IMR-90 (cell line): ENCODE measurements around the gene WDR27. TPM values are rescaled to one million over a fixed set of nuclear protein-coding genes. Genes with fewer than 3 reads are reported as not detected.

Experiments
- ATAC-seq: fragments of 200-7000 bp; cut with Tn5 transposase; 2 replicates; pipeline ENCODE4 v1.9.1; 2020; ENCODE audit warnings: low read depth, mild to moderate bottlenecking, moderate library complexity
- BruUV-seq: library from RNA; stranded (reverse); fragments of 400-500 nt; replicated peaks from 2 replicates; lab custom pipeline; 2021; lab: Mats Ljungman, UMichigan
- CTCF ChIA-PET: fragments of 300-600 bp; formaldehyde crosslinking; extraction: SDS; loops from one replicate; lab custom pipeline; 2021; ENCODE audit warnings: antibody characterized with exemption; lab: Yijun Ruan, JAX
- POLR2A ChIA-PET: fragments of 300-600 bp; sonication (Branson Sonifier 250); formaldehyde crosslinking; loops from one replicate; lab custom pipeline; 2022; ENCODE audit warnings: antibody characterized with exemption; ENCODE audit not compliant: unreplicated experiment; lab: Charles Lee
- DNase-seq: peaks from one replicate; pipeline ENCODE4 v3.0.0; 2013
- H2AFZ ChIP-seq: replicated peaks from 2 replicates; pipeline ENCODE3; 2013; ENCODE audit warnings: low read length, mild to moderate bottlenecking; ENCODE audit not compliant: poor library complexity
- H2AK5ac ChIP-seq: 2 replicates; pipeline ENCODE4 v1.6.1; 2013; ENCODE audit warnings: low read depth, low read length, inconsistent platforms
- H2AK9ac ChIP-seq: replicated peaks from 2 replicates; pipeline ENCODE3; 2013; ENCODE audit warnings: mild to moderate bottlenecking, low read depth, low read length, moderate library complexity; ENCODE audit not compliant: poor library complexity
- H2BK120ac ChIP-seq: 2 replicates; pipeline ENCODE4 v1.6.1; 2013; ENCODE audit warnings: low read depth, low read length, inconsistent platforms
- H2BK15ac ChIP-seq: 3 replicates; pipeline ENCODE4 v1.6.1; 2013; ENCODE audit warnings: low read depth, low read length, inconsistent platforms
- H2BK20ac ChIP-seq: 2 replicates; pipeline ENCODE4 v1.6.1; 2013; ENCODE audit warnings: low read depth, mild to moderate bottlenecking, inconsistent platforms, low read length, moderate library complexity
- H2BK5ac ChIP-seq: 2 replicates; pipeline ENCODE4 v1.6.1; 2013; ENCODE audit warnings: mild to moderate bottlenecking, low read depth, low read length, inconsistent platforms; ENCODE audit not compliant: poor library complexity, severe bottlenecking
- H3K14ac ChIP-seq: replicated peaks from 2 replicates; pipeline ENCODE4 v1.6.1; 2013; ENCODE audit warnings: low read depth, low read length, inconsistent platforms
- H3K18ac ChIP-seq: 2 replicates; pipeline ENCODE4 v1.6.1; 2013; ENCODE audit warnings: low read depth, low read length, control low read depth
- H3K23ac ChIP-seq: 2 replicates; pipeline ENCODE4 v1.6.1; 2013; ENCODE audit warnings: low read depth, low read length, inconsistent platforms
- H3K27ac ChIP-seq: 2 replicates; pipeline ENCODE4 v1.5.1; 2013; ENCODE audit warnings: mild to moderate bottlenecking, control low read depth, low read length; ENCODE audit not compliant: insufficient read depth
- H3K27me3 ChIP-seq: 2 replicates; pipeline ENCODE4 v1.6.1; 2013; ENCODE audit warnings: low read length; ENCODE audit not compliant: control insufficient read depth, insufficient read depth
- H3K36me3 ChIP-seq: 2 replicates; pipeline ENCODE4 v1.6.1; 2013; ENCODE audit warnings: low read length, mixed read lengths; ENCODE audit not compliant: control insufficient read depth, insufficient read depth
- H3K4ac ChIP-seq: 2 replicates; pipeline ENCODE4 v1.6.1; 2013; ENCODE audit warnings: low read depth, low read length, inconsistent platforms
- H3K4me1 ChIP-seq: 2 replicates; pipeline ENCODE4 v1.6.1; 2013; ENCODE audit warnings: low read length, mixed read lengths; ENCODE audit not compliant: control insufficient read depth, insufficient read depth
- H3K4me2 ChIP-seq: 2 replicates; pipeline ENCODE4 v1.6.1; 2013; ENCODE audit warnings: low read depth, mild to moderate bottlenecking, control low read depth, low read length, moderate library complexity
- H3K4me3 ChIP-seq: 2 replicates; pipeline ENCODE4 v1.5.1; 2013; ENCODE audit warnings: low read depth, mild to moderate bottlenecking, control low read depth, low read length, moderate library complexity; ENCODE audit not compliant: insufficient read depth
- H3K56ac ChIP-seq: 2 replicates; pipeline ENCODE4 v1.6.1; 2013; ENCODE audit warnings: low read length, inconsistent platforms; ENCODE audit not compliant: insufficient read depth; ENCODE audit errors: extremely low read depth
- H3K79me1 ChIP-seq, 2 experiments: 2 replicates each; pipeline ENCODE4 v1.6.1; 2013; ENCODE audit warnings: low read length in 2 of 2, inconsistent platforms in 1 of 2, low read depth in 1 of 2
- H3K9ac ChIP-seq: 2 replicates; pipeline ENCODE4 v1.6.1; 2013; ENCODE audit warnings: low read depth, low read length, control low read depth
- H3K9me1 ChIP-seq: 2 replicates; pipeline ENCODE4 v1.6.1; 2013; ENCODE audit warnings: low read length, inconsistent platforms; ENCODE audit not compliant: insufficient read depth
- H3K9me3 ChIP-seq: 2 replicates; pipeline ENCODE4 v1.6.1; 2013; ENCODE audit warnings: low read length; ENCODE audit not compliant: control insufficient read depth, insufficient read depth
- H4K20me1 ChIP-seq: 2 replicates; pipeline ENCODE4 v1.6.1; 2013; ENCODE audit warnings: low read length, inconsistent platforms; ENCODE audit not compliant: insufficient read depth
- H4K5ac ChIP-seq: 2 replicates; pipeline ENCODE4 v1.6.1; 2013; ENCODE audit warnings: mild to moderate bottlenecking, low read depth, low read length, control low read depth
- H4K8ac ChIP-seq, 2 experiments: 2 replicates each; pipeline ENCODE4 v1.6.1; 2013; ENCODE audit warnings: low read depth in 2 of 2, low read length in 2 of 2, control low read depth in 1 of 2, inconsistent platforms in 1 of 2
- H4K91ac ChIP-seq: 2 replicates; pipeline ENCODE4 v1.6.1; 2013; ENCODE audit warnings: low read depth, low read length, inconsistent platforms; ENCODE audit not compliant: insufficient read depth
- BHLHE40 ChIP-seq: fragments of 150-350 bp; IDR thresholded peaks from 2 replicates; pipeline ENCODE4 v1.6.1; 2016; ENCODE audit warnings: mild to moderate bottlenecking, low read depth, low read length
- CEBPB ChIP-seq: IDR thresholded peaks from 2 replicates; pipeline ENCODE4 v1.6.1; 2012; ENCODE audit warnings: low read depth, low read length, improper control_type of control experiment
- CHD1 ChIP-seq: IDR thresholded peaks from 2 replicates; pipeline ENCODE4 v1.6.1; 2012; ENCODE audit warnings: low read depth, low read length, improper control_type of control experiment
- CTCF ChIP-seq: conservative IDR thresholded peaks from 2 replicates; pipeline ENCODE4 v1.5.1; 2012; ENCODE audit warnings: mild to moderate bottlenecking, low read depth, low read length, improper control_type of control experiment
- ELK1 ChIP-seq: fragments of 150-350 bp; IDR thresholded peaks from 2 replicates; pipeline ENCODE4 v1.6.1; 2016; ENCODE audit warnings: low read depth, mild to moderate bottlenecking, low read length, moderate library complexity, borderline replicate concordance
- FOS ChIP-seq: fragments of 150-350 bp; IDR thresholded peaks from 2 replicates; pipeline ENCODE4 v1.6.1; 2016; ENCODE audit warnings: low read depth, low read length
- MAFK ChIP-seq: IDR thresholded peaks from 2 replicates; pipeline ENCODE4 v1.6.1; 2012; ENCODE audit warnings: low read depth, low read length, improper control_type of control experiment
- MAZ ChIP-seq: IDR thresholded peaks from 2 replicates; pipeline ENCODE4 v1.6.1; 2012; ENCODE audit warnings: low read depth, mild to moderate bottlenecking, low read length, improper control_type of control experiment, moderate library complexity, borderline replicate concordance
- MXI1 ChIP-seq: IDR thresholded peaks from 2 replicates; pipeline ENCODE4 v1.6.1; 2012; ENCODE audit warnings: low read depth, mild to moderate bottlenecking, low read length, moderate library complexity, borderline replicate concordance
- POLR2A ChIP-seq: IDR thresholded peaks from 2 replicates; pipeline ENCODE4 v1.6.1; 2012; ENCODE audit warnings: mild to moderate bottlenecking, low read depth, low read length
- RCOR1 ChIP-seq: IDR thresholded peaks from 2 replicates; pipeline ENCODE4 v1.6.1; 2012; ENCODE audit warnings: mild to moderate bottlenecking, low read length, improper control_type of control experiment; ENCODE audit not compliant: insufficient replicate concordance
- RFX5 ChIP-seq: IDR thresholded peaks from 2 replicates; pipeline ENCODE4 v1.8.0; 2012; ENCODE audit warnings: low read depth, mild to moderate bottlenecking, low read length, moderate library complexity
- SMC3 ChIP-seq: fragments of 150-350 bp; IDR thresholded peaks from 2 replicates; pipeline ENCODE4 v1.6.1; 2016; ENCODE audit warnings: low read depth, mild to moderate bottlenecking, antibody characterized with exemption, low read length, moderate library complexity
- USF2 ChIP-seq: fragments of 150-350 bp; IDR thresholded peaks from 2 replicates; pipeline ENCODE4 v1.6.1; 2017; ENCODE audit warnings: mild to moderate bottlenecking, antibody characterized with exemption, low read length, low read depth
- dilution Hi-C: fragments of 300-500 bp; cut with HindIII; formaldehyde crosslinking; loops from one replicate; pipeline ENCODE4 v1.14.3; 2018; ENCODE audit warnings: low sequenced_read_pairs; ENCODE audit not compliant: unreplicated experiment
- in situ Hi-C: fragments of 300-500 bp; cut with MboI; formaldehyde crosslinking; loops from 3 replicates; pipeline ENCODE4 v1.14.3; 2019; ENCODE audit warnings: low sequenced_read_pairs, inconsistent platforms, mixed read lengths
- intact Hi-C: fragments of 100-400 bp; cut with micrococcal nuclease; formaldehyde crosslinking; loops from 2 replicates; pipeline ENCODE4 v1.10.0; 2022
- polyA plus RNA-seq, 3 experiments: library from polyadenylated mRNA; depleted of rRNA; stranded (reverse); fragments of >200 nt; gene quantifications; 2 replicates each; pipeline ENCODE4 v1.2.3, GENCODE V29; 2012; ENCODE audit warnings: low replicate concordance in 1 of 3
- total RNA-seq: library from RNA; depleted of rRNA; stranded (reverse); fragments of >200 nt; gene quantifications from 2 replicates; pipeline ENCODE4 v1.2.3, GENCODE V29; 2012

Gene WDR27
- total and polyA plus RNA-seq, 2 of the 4 experiments (the other 2 are of a cell fraction) = 7.0 to 18.5 TPM

- H4K8ac ChIP-seq = no peak overlapping the region
- no peaks in the 10 kb centered on the region for H3K27me3 ChIP-seq
- dilution Hi-C loops (no loop called here), in situ Hi-C loops (no loop called here), intact Hi-C loops (loop anchor here (2.0 to 10.0 kb wide), 5 partner anchors 133 to 1367 kb away; partner anchors contain the start of genes C6orf120 and WDR27)
- POLR2A ChIA-PET = no interaction called here
- H2BK5ac ChIP-seq = no peak overlapping the region
- H4K91ac ChIP-seq = no peak overlapping the region
- no peak overlapping the region for H3K23ac ChIP-seq
- H3K4me2 ChIP-seq = no peak overlapping the region
- no peaks in the 10 kb centered on the region for H3K79me1 ChIP-seq
- no peak overlapping the region for H3K14ac ChIP-seq
- no peak overlapping the region for H3K27ac ChIP-seq
- no peak for DNase-seq
- no peak overlapping the region for H3K4me3 ChIP-seq
- no peak overlapping the region for H2BK120ac ChIP-seq
- no peaks in the 10 kb centered on the region for H3K9me1 ChIP-seq
- H4K5ac ChIP-seq = no peak overlapping the region
- BruUV-seq = no TSS peak
- H3K4ac ChIP-seq = no peak overlapping the region
- H2BK20ac ChIP-seq = no peak overlapping the region
- no peak overlapping the region for H3K18ac ChIP-seq
- H3K56ac ChIP-seq = no peak overlapping the region
- H3K36me3 ChIP-seq = no peaks in the 10 kb centered on the region
- no peak overlapping the region for H2AK9ac ChIP-seq
- H2BK15ac ChIP-seq = no peak overlapping the region
- no peak overlapping the region for H2AFZ ChIP-seq
- no peaks in the 10 kb centered on the region for H4K20me1 ChIP-seq
- no peak overlapping the region for H3K9ac ChIP-seq
- ATAC-seq = no peak
- H3K9me3 ChIP-seq = 0 out of 2 replicates have a peak, but pooled peaks cover 4% of the 10 kb centered on the region
- CTCF ChIA-PET = interaction anchor here (1.2 kb wide), 1 partner anchor 564 kb away, joined by 4 read pairs; no protein-coding TSS in a partner anchor
- H3K4me1 ChIP-seq = no peaks in the 10 kb centered on the region
- H2AK5ac ChIP-seq = no peak overlapping the region
- TF ChIP-seq SMC3 (no peak), CHD1 (no peak), BHLHE40 (no peak), FOS (no peak), MAFK (no peak), MXI1 (no peak), POLR2A (no peak), MAZ (no peak), CEBPB (no peak), RCOR1 (no peak), USF2 (no peak), RFX5 (no peak), ELK1 (no peak), CTCF (no peak)
These were observed 180.0 kb downstream of the WDR27 start for GRCh38 chr6:169521825-169522224.
